Stimulated activated CD8-positive, alpha-beta memory T cell treated with anti-CD3 and anti-CD28 coated beads, Interleukin-12 subunit alpha, Interleukin-12 subunit beta, amount 100 ng/mL, for 4 hours (primary cell): ENCODE data around the gene HIVEP3.
A peak's percentile ranks its signal among the peaks of the same experiment; 100 is the strongest.

Experiments used
- DNase-seq: peaks from one replicate; pipeline ENCODE4 v3.0.0-alpha.2; 2020; ENCODE audit warnings: low read depth

HIVEP3 gene

GRCh38 chr1:41664861-41665640 lies 253.7 kb downstream of the HIVEP3 start:
- DNase-seq = no peak

GRCh38 chr1:41663671-41664400 lies 254.9 kb downstream of the HIVEP3 start:
- no peak for DNase-seq

GRCh38 chr1:41662765-41663437 lies 255.8 kb downstream of the HIVEP3 start:
- DNase-seq = no peak

- peak; percentile 72 for DNase-seq
Observed at GRCh38 chr1:41662061-41662764, 256.5 kb downstream of the HIVEP3 start.

GRCh38 chr1:41661428-41662060 lies 257.2 kb downstream of the HIVEP3 start:
- DNase-seq = no peak

GRCh38 chr1:41660570-41661427 lies 257.9 kb downstream of the HIVEP3 start:
- no peak for DNase-seq

- no peak for DNase-seq
Observed at GRCh38 chr1:41659903-41660302, 258.8 kb downstream of the HIVEP3 start.

GRCh38 chr1:41659159-41659495 lies 259.6 kb downstream of the HIVEP3 start:
- DNase-seq = no peak

- no peak for DNase-seq
Observed at GRCh38 chr1:41658431-41659158, 260.1 kb downstream of the HIVEP3 start.

GRCh38 chr1:41657679-41658295 lies 260.9 kb downstream of the HIVEP3 start:
- no peak for DNase-seq

- DNase-seq = no peak
Observed at GRCh38 chr1:41656825-41657500, 261.8 kb downstream of the HIVEP3 start.

- no peak for DNase-seq
Observed at GRCh38 chr1:41656068-41656467, 262.7 kb downstream of the HIVEP3 start.

- no peak for DNase-seq
Observed at GRCh38 chr1:41655632-41656031, 263.1 kb downstream of the HIVEP3 start.

- DNase-seq = no peak
Observed at GRCh38 chr1:41653574-41653973, 265.1 kb downstream of the HIVEP3 start.

- no peak for DNase-seq
Observed at GRCh38 chr1:41652384-41653265, 266.1 kb downstream of the HIVEP3 start.

- DNase-seq = no peak
Observed at GRCh38 chr1:41650028-41650880, 268.5 kb downstream of the HIVEP3 start.

GRCh38 chr1:41649396-41650027 lies 269.2 kb downstream of the HIVEP3 start:
- no peak for DNase-seq
